Trophoblast cell (in vitro differentiated cells and primary cell): ENCODE data around the gene PPFIBP2.

Experiments used
- DNase-seq, 2 donors: peaks; one replicate each; pipeline ENCODE4 v3.0.0-alpha.2; 2016
- H2AFZ ChIP-seq: 2 replicates; pipeline ENCODE4 v1.6.1; 2013; ENCODE audit warnings: low read length, moderate library complexity, mild to moderate bottlenecking; ENCODE audit not compliant: insufficient read depth, poor library complexity
- H2AK5ac ChIP-seq: 2 replicates; pipeline ENCODE4 v1.6.1; 2013; ENCODE audit warnings: mild to moderate bottlenecking, low read length
- H2BK120ac ChIP-seq: 2 replicates; pipeline ENCODE4 v1.6.1; 2013; ENCODE audit warnings: low read length, mild to moderate bottlenecking, moderate library complexity; ENCODE audit not compliant: insufficient read depth, poor library complexity
- H2BK12ac ChIP-seq: 2 replicates; pipeline ENCODE4 v1.6.1; 2013; ENCODE audit warnings: mild to moderate bottlenecking, low read length, moderate library complexity
- H2BK5ac ChIP-seq: 2 replicates; pipeline ENCODE4 v1.6.1; 2013; ENCODE audit warnings: low read length, low read depth, moderate library complexity, mild to moderate bottlenecking; ENCODE audit not compliant: poor library complexity
- H3K14ac ChIP-seq: 2 replicates; pipeline ENCODE4 v1.6.1; 2013; ENCODE audit warnings: mild to moderate bottlenecking, low read length
- H3K18ac ChIP-seq: 2 replicates; pipeline ENCODE4 v1.6.1; 2013; ENCODE audit warnings: mild to moderate bottlenecking, low read length
- H3K23ac ChIP-seq: 2 replicates; pipeline ENCODE4 v1.6.1; 2013; ENCODE audit warnings: low read length
- H3K27ac ChIP-seq: 2 replicates; pipeline ENCODE4 v1.5.1; 2013; ENCODE audit warnings: low read depth, mild to moderate bottlenecking, inconsistent platforms, low read length, moderate library complexity
- H3K27me3 ChIP-seq: 2 replicates; pipeline ENCODE4 v1.6.1; 2013; ENCODE audit warnings: inconsistent platforms, mild to moderate bottlenecking, low read length, moderate library complexity; ENCODE audit not compliant: insufficient read depth
- H3K36me3 ChIP-seq, 2 experiments: 1 replicate in 1 of 2; 2 replicates in 1 of 2; pipeline ENCODE4 v1.6.1; 2013; ENCODE audit warnings: low read length in 2 of 2, mild to moderate bottlenecking in 2 of 2, moderate library complexity in 1 of 2; ENCODE audit not compliant: insufficient read depth in 2 of 2, control insufficient read depth in 1 of 2
- H3K4ac ChIP-seq: 2 replicates; pipeline ENCODE4 v1.6.1; 2013; ENCODE audit warnings: low read depth, mild to moderate bottlenecking, low read length, moderate library complexity
- H3K4me1 ChIP-seq, 2 experiments: 1 replicate in 1 of 2; 2 replicates in 1 of 2; pipeline ENCODE4 v1.6.1; 2013; ENCODE audit warnings: low read length in 2 of 2, mild to moderate bottlenecking in 2 of 2, moderate library complexity in 1 of 2; ENCODE audit not compliant: insufficient read depth in 2 of 2, control insufficient read depth in 1 of 2
- H3K4me2 ChIP-seq: 2 replicates; pipeline ENCODE4 v1.6.1; 2013; ENCODE audit warnings: inconsistent platforms, mild to moderate bottlenecking, low read length, moderate library complexity
- H3K4me3 ChIP-seq: 2 replicates; pipeline ENCODE4 v1.5.1; 2013; ENCODE audit warnings: mild to moderate bottlenecking, low read depth, low read length, inconsistent platforms
- H3K79me1 ChIP-seq: one replicate; pipeline ENCODE4 v1.6.1; 2013; ENCODE audit warnings: low read length
- H3K79me2 ChIP-seq: 2 replicates; pipeline ENCODE4 v1.6.1; 2013; ENCODE audit warnings: low read length, mild to moderate bottlenecking; ENCODE audit not compliant: control insufficient read depth, insufficient read depth, poor library complexity
- H3K9ac ChIP-seq: 2 replicates; pipeline ENCODE4 v1.6.1; 2013; ENCODE audit warnings: mild to moderate bottlenecking, low read length
- H3K9me3 ChIP-seq: 2 replicates; pipeline ENCODE4 v1.6.1; 2013; ENCODE audit warnings: low read depth, mild to moderate bottlenecking, control low read depth, inconsistent platforms, low read length; ENCODE audit not compliant: insufficient read depth
- H4K12ac ChIP-seq: 2 replicates; pipeline ENCODE4 v1.6.1; 2013; ENCODE audit warnings: low read depth, mild to moderate bottlenecking, low read length, moderate library complexity
- H4K8ac ChIP-seq: 2 replicates; pipeline ENCODE4 v1.6.1; 2013; ENCODE audit warnings: low read depth, mild to moderate bottlenecking, low read length, moderate library complexity
- H4K91ac ChIP-seq: one replicate; pipeline ENCODE4 v1.6.1; 2013; ENCODE audit warnings: low read depth, mild to moderate bottlenecking, low read length, moderate library complexity
- WGBS: extraction: QIAGEN DNeasy Blood & Tissue Kit; methylation state at CpG from one replicate; pipeline ENCODE4 v1.1.7; 2013; ENCODE audit warnings: missing lambda C conversion rate; ENCODE audit not compliant: insufficient read length, insufficient coverage; ENCODE audit errors: extremely low coverage; 5-methylcytosine and 5-hydroxymethylcytosine counted together

Gene PPFIBP2

DNA sequence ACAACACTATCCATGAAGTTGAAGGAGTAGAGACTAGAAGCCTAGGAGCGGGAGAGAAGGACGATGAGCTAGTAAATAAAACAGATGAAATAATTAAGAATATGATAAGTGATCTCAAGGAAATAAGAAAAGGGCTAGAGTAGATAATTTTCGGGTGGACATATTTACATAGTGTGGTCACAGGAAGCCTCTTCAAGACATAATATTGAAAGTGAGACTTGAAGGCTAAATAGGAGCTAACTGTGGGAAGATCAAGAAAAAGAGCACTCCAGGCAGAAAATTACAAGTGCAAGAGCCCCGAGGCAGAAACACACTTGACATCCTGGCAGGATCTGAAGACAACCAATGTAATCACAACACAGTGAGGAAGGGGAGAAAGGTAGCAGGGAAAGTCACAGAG lies 11.9 kb upstream of the PPFIBP2 start:
- H3K9ac ChIP-seq: no peak overlapping the region
- no peak overlapping the region for H3K4ac ChIP-seq
- no peak overlapping the region for H2AFZ ChIP-seq
- H4K91ac ChIP-seq: no peak overlapping the region
- peaks cover 4% of the 10 kb centered on the region for H3K79me1 ChIP-seq
- no peak overlapping the region for H3K4me3 ChIP-seq
- H3K27me3 ChIP-seq: no peaks in the 10 kb centered on the region
- no peak overlapping the region for H2BK12ac ChIP-seq
- WGBS: no CpG with 5 or more reads among the region's 4 CpGs
- DNase-seq: no peak
- H2BK120ac ChIP-seq: no peak overlapping the region
- no peaks in the 10 kb centered on the region for H3K9me3 ChIP-seq
- H2BK5ac ChIP-seq: no peak overlapping the region
- no peaks in the 10 kb centered on the region for H3K36me3 ChIP-seq
- no peak overlapping the region for H3K27ac ChIP-seq
- no peaks in the 10 kb centered on the region for H3K79me2 ChIP-seq
- H4K8ac ChIP-seq: no peak overlapping the region
- H3K18ac ChIP-seq: no peak overlapping the region
- H3K4me2 ChIP-seq: no peak overlapping the region
- H3K23ac ChIP-seq: no peak overlapping the region
- H2AK5ac ChIP-seq: no peak overlapping the region
- no peak overlapping the region for H3K14ac ChIP-seq
- no peak overlapping the region for H4K12ac ChIP-seq
- H3K4me1 ChIP-seq: peaks cover 6 to 12% of the 10 kb centered on the region in 2 experiments

DNA sequence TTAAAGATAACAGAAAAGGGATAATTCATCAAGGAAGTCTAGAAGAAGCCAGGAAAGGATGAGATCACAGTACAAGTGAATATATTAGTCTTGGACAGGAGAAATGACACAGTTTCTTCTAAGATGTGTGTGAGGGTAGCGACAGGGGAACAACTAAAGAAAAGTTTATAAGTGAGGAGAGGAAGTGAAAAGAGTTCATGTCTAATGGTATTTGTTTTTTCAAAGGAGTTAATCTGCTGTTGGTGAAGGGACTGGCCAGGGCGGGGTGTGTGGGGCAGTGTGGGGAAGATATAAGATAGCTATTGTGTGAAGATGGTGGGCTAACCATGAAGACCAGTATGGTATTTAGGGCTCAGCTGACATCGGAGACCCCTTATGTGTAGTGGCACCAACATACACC lies 7.6 kb upstream of the PPFIBP2 start:
- H3K79me1 ChIP-seq: no peaks in the 10 kb centered on the region
- H3K4me1 ChIP-seq: peaks cover 7 to 9% of the 10 kb centered on the region in 2 experiments
- H3K27ac ChIP-seq: no peak overlapping the region
- H3K4me3 ChIP-seq: no peak overlapping the region
- H3K14ac ChIP-seq: no peak overlapping the region
- H2BK120ac ChIP-seq: no peak overlapping the region
- no peak overlapping the region for H4K91ac ChIP-seq
- H3K27me3 ChIP-seq: no peaks in the 10 kb centered on the region
- H3K18ac ChIP-seq: no peak overlapping the region
- no peaks in the 10 kb centered on the region for H3K9me3 ChIP-seq
- no peak overlapping the region for H2BK12ac ChIP-seq
- no peak overlapping the region for H4K8ac ChIP-seq
- no peaks in the 10 kb centered on the region for H3K36me3 ChIP-seq
- DNase-seq: no peak
- WGBS: no CpG with 5 or more reads among the region's 3 CpGs
- no peaks in the 10 kb centered on the region for H3K79me2 ChIP-seq
- no peak overlapping the region for H3K23ac ChIP-seq
- H4K12ac ChIP-seq: no peak overlapping the region
- H2BK5ac ChIP-seq: no peak overlapping the region
- no peak overlapping the region for H2AK5ac ChIP-seq
- no peak overlapping the region for H2AFZ ChIP-seq
- peak overlapping the region; percentile 54 for H3K9ac ChIP-seq
- H3K4ac ChIP-seq: no peak overlapping the region
- H3K4me2 ChIP-seq: no peak overlapping the region

DNA sequence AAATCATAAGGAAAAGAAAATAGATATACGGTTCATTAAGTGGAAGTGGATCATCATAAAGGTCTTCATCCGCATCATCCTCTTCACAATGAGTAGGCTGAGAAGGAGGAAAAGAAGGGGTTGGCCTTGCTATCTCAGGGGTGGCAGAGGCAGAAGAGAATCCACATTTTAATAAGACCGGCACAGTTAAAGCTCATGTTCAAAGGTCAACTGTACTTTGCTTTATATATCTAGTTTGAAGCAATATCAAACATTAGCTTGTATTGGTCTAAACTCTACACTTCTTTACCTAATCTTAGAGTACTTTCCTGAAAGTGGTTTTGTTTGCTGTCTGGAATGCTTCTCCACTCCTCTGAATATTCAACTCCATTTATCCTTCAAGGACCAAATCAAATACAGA lies 5.7 kb upstream of the PPFIBP2 start:
- no peak overlapping the region for H4K12ac ChIP-seq
- H3K27ac ChIP-seq: no peak overlapping the region
- no peak overlapping the region for H3K9ac ChIP-seq
- H3K14ac ChIP-seq: no peak overlapping the region
- H4K8ac ChIP-seq: no peak overlapping the region
- no peaks in the 10 kb centered on the region for H3K9me3 ChIP-seq
- no peak overlapping the region for H4K91ac ChIP-seq
- no peaks in the 10 kb centered on the region for H3K79me1 ChIP-seq
- no peak overlapping the region for H3K23ac ChIP-seq
- peaks cover 10 to 12% of the 10 kb centered on the region in 2 experiments for H3K4me1 ChIP-seq
- no peaks in the 10 kb centered on the region for H3K27me3 ChIP-seq
- H3K36me3 ChIP-seq: no peaks in the 10 kb centered on the region
- no peak overlapping the region for H2AK5ac ChIP-seq
- H2BK120ac ChIP-seq: no peak overlapping the region
- no peak overlapping the region for H3K4me3 ChIP-seq
- no peak overlapping the region for H2AFZ ChIP-seq
- WGBS: no CpG with 5 or more reads among the region's 3 CpGs
- no peak overlapping the region for H3K4ac ChIP-seq
- no peak for DNase-seq
- H3K18ac ChIP-seq: no peak overlapping the region
- H2BK5ac ChIP-seq: no peak overlapping the region
- H3K4me2 ChIP-seq: no peak overlapping the region
- H2BK12ac ChIP-seq: no peak overlapping the region
- H3K79me2 ChIP-seq: peaks cover 2% of the 10 kb centered on the region

DNA sequence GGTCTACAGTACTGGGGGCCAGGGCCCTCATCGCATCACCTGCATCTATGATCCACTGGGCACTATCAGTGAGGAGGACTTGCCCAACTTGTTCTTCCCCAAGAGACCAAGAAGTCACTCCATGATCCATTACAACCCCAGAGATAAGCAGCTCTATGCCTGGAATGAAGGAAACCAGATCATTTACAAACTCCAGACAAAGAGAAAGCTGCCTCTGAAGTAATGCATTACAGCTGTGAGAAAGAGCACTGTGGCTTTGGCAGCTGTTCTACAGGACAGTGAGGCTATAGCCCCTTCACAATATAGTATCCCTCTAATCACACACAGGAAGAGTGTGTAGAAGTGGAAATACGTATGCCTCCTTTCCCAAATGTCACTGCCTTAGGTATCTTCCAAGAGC lies 3.8 kb upstream of the PPFIBP2 start:
- no CpG with 5 or more reads among the region's 2 CpGs for WGBS
- no peak overlapping the region for H2AK5ac ChIP-seq
- H3K9me3 ChIP-seq: no peaks in the 10 kb centered on the region
- H2BK12ac ChIP-seq: no peak overlapping the region
- H3K27me3 ChIP-seq: no peaks in the 10 kb centered on the region
- no peak overlapping the region for H3K4me3 ChIP-seq
- DNase-seq: peak in 1 of 2 donors; percentile 64
- H3K4ac ChIP-seq: no peak overlapping the region
- no peak overlapping the region for H4K91ac ChIP-seq
- H2BK120ac ChIP-seq: no peak overlapping the region
- H3K4me1 ChIP-seq: peaks cover 10 to 16% of the 10 kb centered on the region in 2 experiments
- H4K8ac ChIP-seq: no peak overlapping the region
- no peak overlapping the region for H3K4me2 ChIP-seq
- H2AFZ ChIP-seq: no peak overlapping the region
- H4K12ac ChIP-seq: no peak overlapping the region
- H3K18ac ChIP-seq: no peak overlapping the region
- H3K36me3 ChIP-seq: no peaks in the 10 kb centered on the region
- no peak overlapping the region for H2BK5ac ChIP-seq
- peaks cover 2% of the 10 kb centered on the region for H3K79me1 ChIP-seq
- peaks cover 7% of the 10 kb centered on the region for H3K79me2 ChIP-seq
- H3K9ac ChIP-seq: no peak overlapping the region
- H3K14ac ChIP-seq: no peak overlapping the region
- H3K27ac ChIP-seq: peak overlapping the region; percentile 8
- no peak overlapping the region for H3K23ac ChIP-seq
